IMR-90 (cell line): ENCODE results near the gene MTMR6. TPM values are rescaled to one million over a fixed set of nuclear protein-coding genes. Genes with fewer than 3 reads are reported as not detected.
A peak's percentile ranks its signal among the peaks of the same experiment; 100 is the strongest.

ENCODE experiments used
- ATAC-seq: fragments of 200-7000 bp; cut with Tn5 transposase; 2 replicates; pipeline ENCODE4 v1.9.1; 2020; ENCODE audit warnings: low read depth, mild to moderate bottlenecking, moderate library complexity
- BruUV-seq: library from RNA; stranded (reverse); fragments of 400-500 nt; replicated peaks from 2 replicates; lab custom pipeline; 2021; lab: Mats Ljungman, UMichigan
- CTCF ChIA-PET: fragments of 300-600 bp; formaldehyde crosslinking; extraction: SDS; loops from one replicate; lab custom pipeline; 2021; ENCODE audit warnings: antibody characterized with exemption; lab: Yijun Ruan, JAX
- POLR2A ChIA-PET: fragments of 300-600 bp; sonication (Branson Sonifier 250); formaldehyde crosslinking; loops from one replicate; lab custom pipeline; 2022; ENCODE audit warnings: antibody characterized with exemption; ENCODE audit not compliant: unreplicated experiment; lab: Charles Lee
- DNase-seq: peaks from one replicate; pipeline ENCODE4 v3.0.0; 2013
- H2AFZ ChIP-seq: replicated peaks from 2 replicates; pipeline ENCODE3; 2013; ENCODE audit warnings: low read length, mild to moderate bottlenecking; ENCODE audit not compliant: poor library complexity
- H2AK5ac ChIP-seq: 2 replicates; pipeline ENCODE4 v1.6.1; 2013; ENCODE audit warnings: low read depth, low read length, inconsistent platforms
- H2AK9ac ChIP-seq: replicated peaks from 2 replicates; pipeline ENCODE3; 2013; ENCODE audit warnings: mild to moderate bottlenecking, low read depth, low read length, moderate library complexity; ENCODE audit not compliant: poor library complexity
- H2BK120ac ChIP-seq: 2 replicates; pipeline ENCODE4 v1.6.1; 2013; ENCODE audit warnings: low read depth, low read length, inconsistent platforms
- H2BK15ac ChIP-seq: 3 replicates; pipeline ENCODE4 v1.6.1; 2013; ENCODE audit warnings: low read depth, low read length, inconsistent platforms
- H2BK20ac ChIP-seq: 2 replicates; pipeline ENCODE4 v1.6.1; 2013; ENCODE audit warnings: low read depth, mild to moderate bottlenecking, inconsistent platforms, low read length, moderate library complexity
- H2BK5ac ChIP-seq: 2 replicates; pipeline ENCODE4 v1.6.1; 2013; ENCODE audit warnings: mild to moderate bottlenecking, low read depth, low read length, inconsistent platforms; ENCODE audit not compliant: poor library complexity, severe bottlenecking
- H3K14ac ChIP-seq: replicated peaks from 2 replicates; pipeline ENCODE4 v1.6.1; 2013; ENCODE audit warnings: low read depth, low read length, inconsistent platforms
- H3K18ac ChIP-seq: 2 replicates; pipeline ENCODE4 v1.6.1; 2013; ENCODE audit warnings: low read depth, low read length, control low read depth
- H3K23ac ChIP-seq: 2 replicates; pipeline ENCODE4 v1.6.1; 2013; ENCODE audit warnings: low read depth, low read length, inconsistent platforms
- H3K27ac ChIP-seq: 2 replicates; pipeline ENCODE4 v1.5.1; 2013; ENCODE audit warnings: mild to moderate bottlenecking, control low read depth, low read length; ENCODE audit not compliant: insufficient read depth
- H3K27me3 ChIP-seq: 2 replicates; pipeline ENCODE4 v1.6.1; 2013; ENCODE audit warnings: low read length; ENCODE audit not compliant: control insufficient read depth, insufficient read depth
- H3K36me3 ChIP-seq: 2 replicates; pipeline ENCODE4 v1.6.1; 2013; ENCODE audit warnings: low read length, mixed read lengths; ENCODE audit not compliant: control insufficient read depth, insufficient read depth
- H3K4ac ChIP-seq: 2 replicates; pipeline ENCODE4 v1.6.1; 2013; ENCODE audit warnings: low read depth, low read length, inconsistent platforms
- H3K4me1 ChIP-seq: 2 replicates; pipeline ENCODE4 v1.6.1; 2013; ENCODE audit warnings: low read length, mixed read lengths; ENCODE audit not compliant: control insufficient read depth, insufficient read depth
- H3K4me2 ChIP-seq: 2 replicates; pipeline ENCODE4 v1.6.1; 2013; ENCODE audit warnings: low read depth, mild to moderate bottlenecking, control low read depth, low read length, moderate library complexity
- H3K4me3 ChIP-seq: 2 replicates; pipeline ENCODE4 v1.5.1; 2013; ENCODE audit warnings: low read depth, mild to moderate bottlenecking, control low read depth, low read length, moderate library complexity; ENCODE audit not compliant: insufficient read depth
- H3K56ac ChIP-seq: 2 replicates; pipeline ENCODE4 v1.6.1; 2013; ENCODE audit warnings: low read length, inconsistent platforms; ENCODE audit not compliant: insufficient read depth; ENCODE audit errors: extremely low read depth
- H3K79me1 ChIP-seq, 2 experiments: 2 replicates each; pipeline ENCODE4 v1.6.1; 2013; ENCODE audit warnings: low read length in 2 of 2, inconsistent platforms in 1 of 2, low read depth in 1 of 2
- H3K9ac ChIP-seq: 2 replicates; pipeline ENCODE4 v1.6.1; 2013; ENCODE audit warnings: low read depth, low read length, control low read depth
- H3K9me1 ChIP-seq: 2 replicates; pipeline ENCODE4 v1.6.1; 2013; ENCODE audit warnings: low read length, inconsistent platforms; ENCODE audit not compliant: insufficient read depth
- H3K9me3 ChIP-seq: 2 replicates; pipeline ENCODE4 v1.6.1; 2013; ENCODE audit warnings: low read length; ENCODE audit not compliant: control insufficient read depth, insufficient read depth
- H4K20me1 ChIP-seq: 2 replicates; pipeline ENCODE4 v1.6.1; 2013; ENCODE audit warnings: low read length, inconsistent platforms; ENCODE audit not compliant: insufficient read depth
- H4K5ac ChIP-seq: 2 replicates; pipeline ENCODE4 v1.6.1; 2013; ENCODE audit warnings: mild to moderate bottlenecking, low read depth, low read length, control low read depth
- H4K8ac ChIP-seq, 2 experiments: 2 replicates each; pipeline ENCODE4 v1.6.1; 2013; ENCODE audit warnings: low read depth in 2 of 2, low read length in 2 of 2, control low read depth in 1 of 2, inconsistent platforms in 1 of 2
- H4K91ac ChIP-seq: 2 replicates; pipeline ENCODE4 v1.6.1; 2013; ENCODE audit warnings: low read depth, low read length, inconsistent platforms; ENCODE audit not compliant: insufficient read depth
- CEBPB ChIP-seq: IDR thresholded peaks from 2 replicates; pipeline ENCODE4 v1.6.1; 2012; ENCODE audit warnings: low read depth, low read length, improper control_type of control experiment
- CHD1 ChIP-seq: IDR thresholded peaks from 2 replicates; pipeline ENCODE4 v1.6.1; 2012; ENCODE audit warnings: low read depth, low read length, improper control_type of control experiment
- CTCF ChIP-seq: conservative IDR thresholded peaks from 2 replicates; pipeline ENCODE4 v1.5.1; 2012; ENCODE audit warnings: mild to moderate bottlenecking, low read depth, low read length, improper control_type of control experiment
- ELK1 ChIP-seq: fragments of 150-350 bp; IDR thresholded peaks from 2 replicates; pipeline ENCODE4 v1.6.1; 2016; ENCODE audit warnings: low read depth, mild to moderate bottlenecking, low read length, moderate library complexity, borderline replicate concordance
- MAFK ChIP-seq: IDR thresholded peaks from 2 replicates; pipeline ENCODE4 v1.6.1; 2012; ENCODE audit warnings: low read depth, low read length, improper control_type of control experiment
- MAZ ChIP-seq: IDR thresholded peaks from 2 replicates; pipeline ENCODE4 v1.6.1; 2012; ENCODE audit warnings: low read depth, mild to moderate bottlenecking, low read length, improper control_type of control experiment, moderate library complexity, borderline replicate concordance
- MXI1 ChIP-seq: IDR thresholded peaks from 2 replicates; pipeline ENCODE4 v1.6.1; 2012; ENCODE audit warnings: low read depth, mild to moderate bottlenecking, low read length, moderate library complexity, borderline replicate concordance
- NFE2L2 ChIP-seq: fragments of 150-350 bp; IDR thresholded peaks from 2 replicates; pipeline ENCODE4 v1.6.1; 2016; ENCODE audit warnings: low read depth, mild to moderate bottlenecking, low read length
- POLR2A ChIP-seq: IDR thresholded peaks from 2 replicates; pipeline ENCODE4 v1.6.1; 2012; ENCODE audit warnings: mild to moderate bottlenecking, low read depth, low read length
- RAD21 ChIP-seq: IDR thresholded peaks from 2 replicates; pipeline ENCODE4 v1.6.1; 2012; ENCODE audit warnings: low read length, improper control_type of control experiment
- RCOR1 ChIP-seq: IDR thresholded peaks from 2 replicates; pipeline ENCODE4 v1.6.1; 2012; ENCODE audit warnings: mild to moderate bottlenecking, low read length, improper control_type of control experiment; ENCODE audit not compliant: insufficient replicate concordance
- RFX5 ChIP-seq: IDR thresholded peaks from 2 replicates; pipeline ENCODE4 v1.8.0; 2012; ENCODE audit warnings: low read depth, mild to moderate bottlenecking, low read length, moderate library complexity
- SMC3 ChIP-seq: fragments of 150-350 bp; IDR thresholded peaks from 2 replicates; pipeline ENCODE4 v1.6.1; 2016; ENCODE audit warnings: low read depth, mild to moderate bottlenecking, antibody characterized with exemption, low read length, moderate library complexity
- USF2 ChIP-seq: fragments of 150-350 bp; IDR thresholded peaks from 2 replicates; pipeline ENCODE4 v1.6.1; 2017; ENCODE audit warnings: mild to moderate bottlenecking, antibody characterized with exemption, low read length, low read depth
- WGBS, 2 experiments: methylation state at CpG; one replicate each; pipeline versions ENCODE4 v1.1.5 to v1.1.7; 2013; ENCODE audit warnings: missing lambda C conversion rate in 2 of 2; ENCODE audit not compliant: insufficient read length in 1 of 2; ENCODE audit errors: extremely low coverage in 2 of 2; 5-methylcytosine and 5-hydroxymethylcytosine counted together
- dilution Hi-C: fragments of 300-500 bp; cut with HindIII; formaldehyde crosslinking; loops from one replicate; pipeline ENCODE4 v1.14.3; 2018; ENCODE audit warnings: low sequenced_read_pairs; ENCODE audit not compliant: unreplicated experiment
- in situ Hi-C: fragments of 300-500 bp; cut with MboI; formaldehyde crosslinking; loops from 3 replicates; pipeline ENCODE4 v1.14.3; 2019; ENCODE audit warnings: low sequenced_read_pairs, inconsistent platforms, mixed read lengths
- intact Hi-C: fragments of 100-400 bp; cut with micrococcal nuclease; formaldehyde crosslinking; loops from 2 replicates; pipeline ENCODE4 v1.10.0; 2022
- polyA plus RNA-seq, 3 experiments: library from polyadenylated mRNA; depleted of rRNA; stranded (reverse); fragments of >200 nt; gene quantifications; 2 replicates each; pipeline ENCODE4 v1.2.3, GENCODE V29; 2012; ENCODE audit warnings: low replicate concordance in 1 of 3
- total RNA-seq: library from RNA; depleted of rRNA; stranded (reverse); fragments of >200 nt; gene quantifications from 2 replicates; pipeline ENCODE4 v1.2.3, GENCODE V29; 2012

Gene MTMR6
- total and polyA plus RNA-seq, 2 of the 4 experiments (the other 2 are of a cell fraction): 9.4 to 21.7 TPM

- Histone ChIP-seq H2AK5ac (no peak overlapping the region), H3K56ac (no peak overlapping the region), H4K5ac (no peak overlapping the region), H3K4ac (no peak overlapping the region), H3K14ac (no peak overlapping the region), H3K4me2 (no peak overlapping the region), H4K20me1 (no peaks in the 10 kb centered on the region), H2AFZ (no peak overlapping the region), H3K23ac (no peak overlapping the region), H3K4me3 (no peak overlapping the region), H2BK20ac (no peak overlapping the region), H2BK15ac (no peak overlapping the region), H3K27me3 (peaks cover 4% of the 10 kb centered on the region), H3K79me1 (no peaks in the 10 kb centered on the region), H3K9me3 (no peaks in the 10 kb centered on the region), H2BK120ac (no peak overlapping the region), H3K9me1 (no peaks in the 10 kb centered on the region), H3K18ac (no peak overlapping the region), H2BK5ac (no peak overlapping the region), H4K91ac (no peak overlapping the region), H3K4me1 (no peaks in the 10 kb centered on the region), H2AK9ac (no peak overlapping the region), H3K27ac (no peak overlapping the region), H3K9ac (no peak overlapping the region), H3K36me3 (no peaks in the 10 kb centered on the region), H4K8ac (no peak overlapping the region)
- ChIA-PET POLR2A (no interaction called here), CTCF (no interaction called here)
- TF ChIP-seq RFX5: no peak
- TF ChIP-seq RAD21: no peak
- TF ChIP-seq POLR2A: no peak
- TF ChIP-seq CTCF: no peak
- TF ChIP-seq SMC3: no peak
- TF ChIP-seq MAZ: no peak
- TF ChIP-seq CEBPB: no peak
- no peak for TF ChIP-seq USF2
- no peak for TF ChIP-seq MXI1
- no peak for TF ChIP-seq NFE2L2
- no peak for TF ChIP-seq RCOR1
- TF ChIP-seq CHD1: no peak
- TF ChIP-seq ELK1: no peak
- TF ChIP-seq MAFK: no peak
- dilution Hi-C loops: no loop called here
- intact Hi-C loops: no loop called here
- in situ Hi-C loops: no loop called here
- no CpG with 5 or more reads among the region's 6 CpGs for WGBS, 2 experiments
- BruUV-seq: no TSS peak
- DNase-seq (peak; percentile 21), ATAC-seq (peak; percentile 48)
Measured at GRCh38 chr13:25214491-25215252, 72.6 kb downstream of the MTMR6 start.
